Measurements from ENCODE around the gene RPS6KA2. TPM values are rescaled to one million over a fixed set of nuclear protein-coding genes. Genes with fewer than 3 reads are reported as not detected.

RPS6KA2 gene
- total RNA-seq, 2 donors from 2014 or later = 7.8 to 13.6 TPM

GRCh38 chr6:166538297-166539010 lies 88.6 kb downstream of the RPS6KA2 start:
- H3K36me3 ChIP-seq = no peaks in the 10 kb centered on the region

GRCh38 chr6:166534658-166535406 lies 92.2 kb downstream of the RPS6KA2 start:
- H3K36me3 ChIP-seq = no peaks in the 10 kb centered on the region

More at GRCh38 chr6:166538297-166539010, 88.6 kb downstream of the RPS6KA2 start:
- intact Hi-C loops (cut with DNase I) = no loop called here
- H3K27me3 ChIP-seq = no peaks in the 10 kb centered on the region
- no peak for TF ChIP-seq CTCF (IDR thresholded peaks at IDR 0.05)
- H3K27ac ChIP-seq = no peak overlapping the region
- DNase-seq = no peak
- no peaks in the 10 kb centered on the region for H3K9me3 ChIP-seq
- H3K9ac ChIP-seq (ENCODE audit: low read depth in 2 of 2, low read length in 2 of 2) = no peak overlapping the region
- H3K4me3 ChIP-seq = no peak overlapping the region
- no peaks in the 10 kb centered on the region for H3K4me1 ChIP-seq

GRCh38 chr6:166533205-166533824 lies 93.7 kb downstream of the RPS6KA2 start:
- intact Hi-C loops (cut with DNase I) = no loop called here
- peak; percentile 24 for DNase-seq
- Histone ChIP-seq H3K9me3 (no peaks in the 10 kb centered on the region), H3K27me3 (no peaks in the 10 kb centered on the region), H3K9ac (ENCODE audit: low read depth in 2 of 2, low read length in 2 of 2) (no peak overlapping the region), H3K4me1 (no peaks in the 10 kb centered on the region), H3K4me3 (no peak overlapping the region), H3K27ac (no peak overlapping the region), H3K36me3 (no peaks in the 10 kb centered on the region)
- TF ChIP-seq CTCF (IDR thresholded peaks at IDR 0.05) = no peak

More at GRCh38 chr6:166534658-166535406, 92.2 kb downstream of the RPS6KA2 start:
- Histone ChIP-seq H3K27ac (no peak overlapping the region), H3K4me1 (no peaks in the 10 kb centered on the region), H3K9ac (ENCODE audit: low read depth in 2 of 2, low read length in 2 of 2) (no peak overlapping the region), H3K4me3 (no peak overlapping the region), H3K9me3 (no peaks in the 10 kb centered on the region), H3K27me3 (no peaks in the 10 kb centered on the region)
- TF ChIP-seq CTCF (IDR thresholded peaks at IDR 0.05) = no peak
- intact Hi-C loops (cut with DNase I) = no loop called here
- DNase-seq = no peak

- intact Hi-C loops (cut with DNase I) = no loop called here
- no peaks in the 10 kb centered on the region for H3K4me1 ChIP-seq
- no peak for TF ChIP-seq CTCF (IDR thresholded peaks at IDR 0.05)
- no peak overlapping the region for H3K9ac ChIP-seq (ENCODE audit: low read depth in 2 of 2, low read length in 2 of 2)
- H3K9me3 ChIP-seq = no peaks in the 10 kb centered on the region
- no peak for DNase-seq
- no peaks in the 10 kb centered on the region for H3K36me3 ChIP-seq
- no peak overlapping the region for H3K27ac ChIP-seq
- H3K4me3 ChIP-seq = no peak overlapping the region
- H3K27me3 ChIP-seq = no peaks in the 10 kb centered on the region
Measured at GRCh38 chr6:166532302-166532701, 94.7 kb downstream of the RPS6KA2 start.

GRCh38 chr6:166530211-166531095 lies 96.6 kb downstream of the RPS6KA2 start:
- Histone ChIP-seq H3K9me3 (no peaks in the 10 kb centered on the region), H3K9ac (ENCODE audit: low read depth in 2 of 2, low read length in 2 of 2) (no peak overlapping the region), H3K36me3 (no peaks in the 10 kb centered on the region), H3K4me1 (no peaks in the 10 kb centered on the region), H3K27ac (no peak overlapping the region), H3K4me3 (no peak overlapping the region), H3K27me3 (no peaks in the 10 kb centered on the region)
- DNase-seq = no peak
- no peak for TF ChIP-seq CTCF (IDR thresholded peaks at IDR 0.05)
- intact Hi-C loops (cut with DNase I) = no loop called here

Data from colonic mucosa (tissue), 4 donors.